ENCODE measurements around the gene RIMOC1.

GRCh38 chr5:41896230-41896629 is 7.9 kb upstream of the RIMOC1 start:
- TF ChIP-seq ERG (CRISPR knock-in tag; IDR thresholded peaks at IDR 0.05) (no peak), OVOL2 (CRISPR knock-in tag; IDR thresholded peaks at IDR 0.05; ENCODE audit: borderline replicate concordance) (no peak), ZNF263 (CRISPR knock-in tag; IDR thresholded peaks at IDR 0.05; ENCODE audit: low read depth) (no peak), CTCF (IDR thresholded peaks at IDR 0.05) (no peak), GRHL2 (CRISPR knock-in tag; IDR thresholded peaks at IDR 0.05; ENCODE audit: insufficient replicate concordance, severe bottlenecking) (no peak)
